GM13977 (cell line): Measurements from ENCODE around the gene PRDM11.

Experiments used
- DNase-seq: peaks from one replicate; pipeline ENCODE4 v3.0.0; 2012; ENCODE audit warnings: low spot score
- CTCF ChIP-seq: IDR thresholded peaks from 2 replicates; pipeline ENCODE4 v1.5.1; 2012; ENCODE audit warnings: mild to moderate bottlenecking, control low read depth; ENCODE audit not compliant: insufficient read depth; ENCODE audit errors: extremely low read depth, missing control alignments
- in situ Hi-C: fragments of 300-500 bp; cut with MboI; formaldehyde crosslinking; loops from one replicate; pipeline ENCODE4 v1.12.0; 2022; ENCODE audit warnings: low sequenced_read_pairs, low pct_unique_long_range_greater_than_20kb, mixed read lengths, inconsistent platforms; ENCODE audit not compliant: unreplicated experiment

The PRDM11 gene

GRCh38 chr11:45252877-45253276 is 106.4 kb downstream of the PRDM11 start:
- TF ChIP-seq CTCF = no peak
- no peak for DNase-seq
- in situ Hi-C loops = no loop called here

- in situ Hi-C loops = no loop called here
- no peak for TF ChIP-seq CTCF
- no peak for DNase-seq
These were observed 107.2 kb downstream of the PRDM11 start for GRCh38 chr11:45253640-45254039.

GRCh38 chr11:45254070-45254469 is 107.6 kb downstream of the PRDM11 start:
- no peak for DNase-seq
- no peak for TF ChIP-seq CTCF

GRCh38 chr11:45258982-45259530 is 112.6 kb downstream of the PRDM11 start:
- no peak for TF ChIP-seq CTCF
- in situ Hi-C loops = no loop called here
- no peak for DNase-seq

More at GRCh38 chr11:45254070-45254469, 107.6 kb downstream of the PRDM11 start:
- in situ Hi-C loops = no loop called here

- in situ Hi-C loops = no loop called here
- no peak for DNase-seq
- no peak for TF ChIP-seq CTCF
These were observed 113.2 kb downstream of the PRDM11 start for GRCh38 chr11:45259592-45259991.

GRCh38 chr11:45260071-45260470 is 113.6 kb downstream of the PRDM11 start:
- TF ChIP-seq CTCF = no peak
- in situ Hi-C loops = no loop called here
- DNase-seq = no peak

- in situ Hi-C loops = no loop called here
- no peak for TF ChIP-seq CTCF
- no peak for DNase-seq
These were observed 116.5 kb downstream of the PRDM11 start for GRCh38 chr11:45262900-45263299.
